ENCODE results near the gene BSG.

BSG gene

DNA sequence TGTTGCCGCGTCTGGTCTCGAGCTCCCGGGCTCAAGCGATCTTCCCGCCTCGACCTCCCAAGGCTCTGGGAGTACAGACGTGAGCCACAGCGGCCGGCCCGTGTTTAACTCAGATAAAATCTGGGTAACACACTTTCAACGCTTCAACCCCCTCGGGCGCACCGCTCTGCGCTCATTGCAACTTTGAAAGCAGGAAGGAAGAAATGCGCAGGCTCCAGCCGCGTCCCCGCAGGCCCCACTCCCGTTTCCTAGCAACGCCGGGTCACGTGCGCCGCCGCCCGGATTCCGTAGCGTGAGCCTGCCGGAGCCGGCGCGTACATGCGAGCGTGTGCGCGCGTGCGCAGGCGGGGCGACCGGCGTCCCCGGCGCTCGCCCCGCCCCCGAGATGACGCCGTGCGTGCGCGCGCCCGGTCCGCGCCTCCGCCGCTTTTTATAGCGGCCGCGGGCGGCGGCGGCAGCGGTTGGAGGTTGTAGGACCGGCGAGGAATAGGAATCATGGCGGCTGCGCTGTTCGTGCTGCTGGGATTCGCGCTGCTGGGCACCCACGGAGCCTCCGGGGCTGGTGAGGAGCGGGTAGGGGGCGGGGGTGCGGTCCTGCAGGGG lies at the start of gene BSG:
Gene BSG (plus strand): TSS at position 457 of the 603 bp plus-strand sequence. CDS start 39 bp downstream, at position 496.
- peaks cover 47% of the 10 kb centered on the region for H4K20me1 ChIP-seq
- H3K9ac ChIP-seq: peak within 1 kb of the TSS; percentile 99
- H3K4me3 ChIP-seq: peak within 1 kb of the TSS; percentile 99
- no peaks in the 10 kb centered on the region; the same call in 1 of the 2 replicates for H3K9me3 ChIP-seq
- H3K27ac ChIP-seq: peak within 1 kb of the TSS; percentile 96
- peak within 1 kb of the TSS; percentile 99 for H3K4me2 ChIP-seq
- H3K36me3 ChIP-seq: peaks cover 14% of the 10 kb centered on the region
- H3K4me1 ChIP-seq: peaks cover 48% of the 10 kb centered on the region
- no peaks in the 10 kb centered on the region for H3K27me3 ChIP-seq
- TF ChIP-seq Cebpa-rat (IDR thresholded peaks at IDR 0.05): no peak

DNA sequence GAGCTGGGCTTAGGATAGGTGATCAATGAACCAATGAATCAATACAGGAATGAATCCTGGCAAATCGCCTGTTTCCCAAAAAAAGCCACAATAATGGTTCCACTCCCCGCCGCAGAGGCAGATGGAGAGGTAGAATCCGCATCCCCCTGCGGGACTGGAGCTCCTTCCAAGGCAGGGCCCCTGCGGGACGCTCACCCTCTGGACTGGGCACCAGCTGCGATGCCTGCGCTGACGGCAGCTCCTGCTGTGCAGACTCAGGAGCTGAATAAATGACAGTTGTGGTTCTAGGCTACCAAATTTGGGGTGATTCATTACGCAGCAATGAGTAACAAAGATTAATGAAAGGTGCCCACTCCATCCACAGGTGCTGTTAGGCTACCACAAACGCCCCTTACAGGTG lies 49.7 kb upstream of the BSG start:
- H3K9me3 ChIP-seq: no peaks in the 10 kb centered on the region
- no peak for TF ChIP-seq Cebpa-rat (IDR thresholded peaks at IDR 0.05)
- no peak overlapping the region for H3K27ac ChIP-seq
- no peak overlapping the region for H3K4me2 ChIP-seq
- peaks cover 10% of the 10 kb centered on the region for H3K4me1 ChIP-seq
- H4K20me1 ChIP-seq: no peaks in the 10 kb centered on the region
- H3K4me3 ChIP-seq: no peak overlapping the region
- no peak overlapping the region for H3K9ac ChIP-seq
- no peaks in the 10 kb centered on the region for H3K27me3 ChIP-seq
- H3K36me3 ChIP-seq: peaks cover 18% of the 10 kb centered on the region

DNA sequence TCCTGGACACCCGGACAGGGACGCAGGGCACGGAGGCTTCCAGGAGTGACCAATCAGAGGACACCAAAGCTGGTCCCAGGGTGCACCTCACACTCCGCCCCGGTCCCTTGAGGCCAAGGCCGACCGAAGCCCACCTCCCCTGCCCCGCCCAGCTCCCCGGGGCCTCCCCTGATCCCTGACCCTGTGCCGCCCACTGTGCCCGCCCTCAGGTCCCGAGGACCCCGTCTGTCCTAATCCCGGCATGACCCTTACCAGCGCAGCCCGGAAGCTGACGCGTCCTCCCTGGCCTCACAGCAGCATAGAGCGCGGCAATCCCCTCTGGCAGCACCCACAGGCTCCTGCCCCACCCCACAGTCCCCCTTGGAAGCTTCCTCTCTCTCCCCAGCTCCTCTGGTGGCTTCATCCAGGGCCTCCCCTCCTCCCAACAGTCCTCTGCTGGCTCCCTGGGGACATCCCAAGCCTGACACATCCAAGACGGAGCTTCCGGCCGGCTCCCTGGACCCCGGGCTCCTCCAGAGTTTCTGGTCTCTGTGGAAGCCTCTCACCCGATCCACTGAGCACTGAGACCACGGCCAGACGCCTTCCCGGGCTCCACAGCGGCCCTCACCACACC lies 48.2 kb upstream of the BSG start:
- Histone ChIP-seq H4K20me1 (no peaks in the 10 kb centered on the region), H3K27me3 (no peaks in the 10 kb centered on the region), H3K4me2 (no peak overlapping the region), H3K4me1 (peaks cover 10% of the 10 kb centered on the region), H3K27ac (no peak overlapping the region), H3K9me3 (no peaks in the 10 kb centered on the region), H3K36me3 (peaks cover 14% of the 10 kb centered on the region), H3K9ac (no peak overlapping the region), H3K4me3 (no peak overlapping the region)
- no peak for TF ChIP-seq Cebpa-rat (IDR thresholded peaks at IDR 0.05)

GRCh38 chr19:525029-525428 lies 47.4 kb upstream of the BSG start:
- H3K27ac ChIP-seq: no peak overlapping the region
- no peaks in the 10 kb centered on the region for H4K20me1 ChIP-seq
- no peak overlapping the region for H3K4me2 ChIP-seq
- no peak overlapping the region for H3K4me3 ChIP-seq
- no peak for TF ChIP-seq Cebpa-rat (IDR thresholded peaks at IDR 0.05)
- H3K4me1 ChIP-seq: peaks cover 10% of the 10 kb centered on the region
- no peaks in the 10 kb centered on the region for H3K27me3 ChIP-seq
- no peak overlapping the region for H3K9ac ChIP-seq
- H3K36me3 ChIP-seq: peaks cover 5% of the 10 kb centered on the region
- H3K9me3 ChIP-seq: no peaks in the 10 kb centered on the region

DNA sequence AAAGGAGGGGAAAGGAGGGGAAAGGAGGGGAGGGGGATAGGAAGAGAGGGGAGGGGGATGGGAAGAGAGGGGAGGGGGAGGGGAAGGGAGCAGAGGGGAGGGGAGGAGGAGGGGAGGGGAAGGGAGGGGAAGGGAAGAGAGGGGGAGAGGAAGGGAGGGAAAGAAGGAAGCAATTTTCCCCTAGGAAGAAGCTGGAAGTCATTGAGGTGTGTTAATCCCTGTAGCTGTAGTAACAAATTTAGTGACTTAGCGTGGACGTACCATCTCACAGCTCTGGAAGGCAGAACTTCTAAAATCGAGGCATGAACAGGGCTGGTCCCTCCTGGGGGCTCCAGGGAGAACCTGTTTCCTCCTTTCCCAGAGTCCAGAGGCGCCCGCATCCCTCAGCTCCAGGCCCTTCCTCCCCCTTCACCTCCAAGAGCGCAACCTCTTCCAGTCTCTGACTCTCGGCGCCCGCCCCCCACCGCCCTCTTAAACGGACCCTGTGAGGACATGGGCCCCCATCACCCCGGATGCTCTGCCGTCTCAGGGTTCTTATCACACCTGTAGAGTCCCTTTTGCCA lies 46.5 kb upstream of the BSG start:
- H3K4me1 ChIP-seq: peaks cover 15% of the 10 kb centered on the region
- no peaks in the 10 kb centered on the region for H3K9me3 ChIP-seq
- H3K9ac ChIP-seq: no peak overlapping the region
- H3K27me3 ChIP-seq: no peaks in the 10 kb centered on the region
- no peak overlapping the region for H3K27ac ChIP-seq
- no peak for TF ChIP-seq Cebpa-rat (IDR thresholded peaks at IDR 0.05)
- no peaks in the 10 kb centered on the region for H3K36me3 ChIP-seq
- no peaks in the 10 kb centered on the region for H4K20me1 ChIP-seq
- H3K4me2 ChIP-seq: no peak overlapping the region
- no peak overlapping the region for H3K4me3 ChIP-seq

DNA sequence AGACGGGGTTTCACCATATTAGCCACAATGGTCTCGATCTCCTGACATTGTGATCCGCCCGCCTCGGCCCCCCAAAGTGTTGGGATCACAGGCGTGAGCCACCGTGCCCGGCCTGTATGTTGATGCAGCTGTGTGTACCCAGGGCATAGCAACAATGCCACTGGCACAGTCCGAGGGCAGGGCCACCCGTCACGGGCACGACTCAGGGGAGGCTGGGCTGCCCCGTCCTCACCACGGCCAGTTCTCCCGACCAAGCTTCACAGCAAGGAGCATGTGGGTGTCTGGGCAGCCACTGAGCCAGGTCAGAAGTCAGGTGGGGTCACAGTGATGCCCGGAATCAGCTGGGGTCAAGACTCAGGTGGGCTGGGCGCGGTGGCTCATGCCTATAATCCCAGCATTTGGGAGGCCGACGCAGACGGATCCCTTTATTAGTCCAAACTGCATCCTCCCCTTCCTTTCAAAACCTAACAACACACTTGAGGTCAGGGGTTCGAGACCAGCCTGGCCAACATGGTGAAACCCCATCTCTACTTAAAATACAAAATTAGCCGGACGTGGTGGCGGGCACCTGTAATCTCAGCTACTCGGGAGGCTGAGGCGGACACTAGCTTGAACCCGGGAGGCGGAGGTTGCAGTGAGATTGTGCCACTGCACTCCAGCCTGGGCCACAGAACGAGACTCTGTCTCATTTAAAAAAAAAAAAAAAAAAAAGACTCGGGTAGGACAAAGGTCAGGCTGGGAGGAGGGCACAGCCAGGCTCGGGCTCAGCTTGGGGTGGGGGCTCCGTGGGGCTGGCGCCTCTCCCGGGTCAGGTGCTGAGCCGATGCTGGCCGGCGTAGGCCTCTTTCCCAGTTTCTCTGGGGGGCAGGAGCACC lies 42.0 kb upstream of the BSG start:
- peaks cover 12% of the 10 kb centered on the region for H3K36me3 ChIP-seq
- TF ChIP-seq Cebpa-rat (IDR thresholded peaks at IDR 0.05): no peak

GRCh38 chr19:531009-531752 lies 41.2 kb upstream of the BSG start:
- Histone ChIP-seq H3K27ac (peak overlapping the region; percentile 90), H3K36me3 (peaks cover 20% of the 10 kb centered on the region), H3K4me2 (peak overlapping the region; percentile 93), H4K20me1 (peaks cover 45% of the 10 kb centered on the region), H3K9ac (peak overlapping the region; percentile 90), H3K9me3 (no peaks in the 10 kb centered on the region), H3K4me3 (peak overlapping the region; percentile 87), H3K4me1 (peaks cover 21% of the 10 kb centered on the region), H3K27me3 (no peaks in the 10 kb centered on the region)
- no peak for TF ChIP-seq Cebpa-rat (IDR thresholded peaks at IDR 0.05)

More for the DNA sequence above, 42.0 kb upstream of the BSG start:
- H3K4me2 ChIP-seq: peak overlapping the region; percentile 93
- H3K4me1 ChIP-seq: peaks cover 21% of the 10 kb centered on the region
- peak overlapping the region; percentile 87 for H3K4me3 ChIP-seq
- H3K9ac ChIP-seq: peak overlapping the region; percentile 90
- no peaks in the 10 kb centered on the region for H3K27me3 ChIP-seq
- no peaks in the 10 kb centered on the region for H3K9me3 ChIP-seq
- H4K20me1 ChIP-seq: peaks cover 37% of the 10 kb centered on the region
- H3K27ac ChIP-seq: peak overlapping the region; percentile 90

DNA sequence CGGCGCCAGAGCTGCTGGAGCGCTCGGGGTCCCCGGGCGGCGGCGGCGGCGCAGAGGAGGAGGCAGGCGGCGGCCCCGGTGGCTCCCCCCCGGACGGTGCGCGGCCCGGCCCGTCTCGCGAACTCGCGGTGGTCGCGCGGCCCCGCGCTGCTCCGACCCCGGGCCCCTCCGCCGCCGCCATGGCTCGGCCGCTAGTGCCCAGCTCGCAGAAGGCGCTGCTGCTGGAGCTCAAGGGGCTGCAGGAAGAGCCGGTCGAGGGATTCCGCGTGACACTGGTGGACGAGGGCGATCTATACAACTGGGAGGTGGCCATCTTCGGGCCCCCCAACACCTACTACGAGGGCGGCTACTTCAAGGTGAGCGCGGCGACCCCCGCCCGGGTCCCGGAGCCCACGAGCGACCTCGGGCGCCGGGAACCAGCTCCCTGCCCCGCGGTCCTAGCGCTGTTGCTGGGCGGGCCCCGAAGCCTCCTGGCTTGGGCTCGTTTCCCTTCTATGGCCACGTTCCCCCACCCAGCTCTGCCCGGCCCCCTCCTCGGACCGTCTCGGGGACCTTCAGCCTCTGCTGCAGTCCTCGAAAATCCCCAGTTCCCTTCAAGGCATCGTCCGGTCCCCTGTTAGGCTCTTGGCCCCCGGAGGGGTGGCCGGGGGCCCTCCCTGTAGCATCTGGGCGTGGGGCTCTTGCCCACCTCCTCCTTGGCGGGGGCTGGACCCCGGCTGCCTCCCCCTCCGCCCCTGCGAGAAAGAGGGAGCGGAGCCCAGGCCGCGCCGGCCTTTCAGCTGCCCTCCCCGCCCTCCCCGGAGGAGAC lies 40.4 kb upstream of the BSG start, which contains the start of gene CDC34:
Gene CDC34 (plus strand): TSS at position 8 of the 808 bp plus-strand sequence. CDS start 172 bp downstream, at position 180.
- H3K4me1 ChIP-seq: peaks cover 21% of the 10 kb centered on the region
- H3K27ac ChIP-seq: peak within 1 kb of the TSS; percentile 90
- H3K36me3 ChIP-seq: peaks cover 28% of the 10 kb centered on the region
- TF ChIP-seq Cebpa-rat (IDR thresholded peaks at IDR 0.05): no peak
- H3K4me2 ChIP-seq: peak within 1 kb of the TSS; percentile 99
- peak within 1 kb of the TSS; percentile 87 for H3K4me3 ChIP-seq
- H3K9ac ChIP-seq: peak within 1 kb of the TSS; percentile 90
- H3K27me3 ChIP-seq: no peaks in the 10 kb centered on the region
- H3K9me3 ChIP-seq: no peaks in the 10 kb centered on the region
- H4K20me1 ChIP-seq: peaks cover 52% of the 10 kb centered on the region

Measured in BLaER1 (cell line).